IPS-NIHi11 (cell line): ENCODE results near the gene KANSL3.
A peak's percentile ranks its signal among the peaks of the same experiment; 100 is the strongest.
"Not testable (repeated sequence)": the region's sequence is repeated elsewhere in the genome, so short reads cannot be mapped to it uniquely, and the experiment has no call there.

ENCODE experiments used
- DNase-seq: peaks from one replicate; pipeline ENCODE4 v3.0.0; 2012; ENCODE audit warnings: mixed read lengths, low spot score

The KANSL3 gene

DNA sequence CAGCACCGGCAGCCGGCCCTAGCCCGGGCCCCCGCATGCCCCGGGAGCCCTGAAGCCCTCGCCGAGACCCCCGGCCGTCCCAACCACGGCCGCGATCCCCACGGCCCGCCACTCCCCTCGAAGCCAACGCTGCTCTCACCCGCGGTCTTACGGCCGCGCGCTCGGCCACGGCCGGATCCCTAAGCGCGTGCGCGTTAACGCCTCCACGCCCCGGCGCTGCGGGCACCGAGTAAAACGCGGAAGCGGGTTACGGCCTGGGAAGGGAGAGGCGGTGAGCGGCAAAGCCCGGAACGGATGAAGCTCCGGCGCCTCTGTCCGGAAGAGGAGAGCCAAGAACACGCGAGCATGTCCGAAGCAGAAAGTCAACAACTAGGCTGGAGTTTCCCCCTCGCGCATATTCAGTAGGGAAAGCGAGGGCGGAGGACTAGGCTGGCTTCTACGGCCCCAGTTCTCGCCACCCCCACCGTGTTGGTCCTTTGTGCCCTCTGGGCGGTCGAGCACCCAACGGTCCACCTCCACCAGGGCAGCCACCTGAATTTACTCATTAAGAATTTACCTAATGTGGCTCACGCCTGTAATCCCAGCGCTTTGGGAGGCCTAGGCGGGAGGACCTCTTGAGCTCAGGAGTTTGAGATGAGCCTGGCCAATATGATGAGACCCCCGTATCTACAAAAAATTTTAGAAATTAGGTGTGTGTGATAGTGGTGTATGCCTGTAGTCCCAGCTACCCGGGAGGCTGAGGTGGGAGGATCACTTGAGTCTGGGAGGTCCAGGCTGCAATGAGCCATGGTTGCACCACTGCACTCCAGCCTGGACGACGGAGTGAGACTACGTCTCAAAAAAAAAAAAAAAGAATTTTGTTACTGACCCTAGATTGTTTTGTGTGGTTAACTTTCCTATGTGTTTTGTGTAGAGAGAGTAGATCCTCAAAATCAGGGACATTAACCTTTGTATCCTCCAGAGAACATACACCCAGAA, at the start of gene KANSL3:
KANSL3 (minus strand) TSS at position 169 of the 978 bp plus-strand sequence. CDS start 1,177 bp downstream, outside the sequence.
- DNase-seq = peak; percentile 91

DNA sequence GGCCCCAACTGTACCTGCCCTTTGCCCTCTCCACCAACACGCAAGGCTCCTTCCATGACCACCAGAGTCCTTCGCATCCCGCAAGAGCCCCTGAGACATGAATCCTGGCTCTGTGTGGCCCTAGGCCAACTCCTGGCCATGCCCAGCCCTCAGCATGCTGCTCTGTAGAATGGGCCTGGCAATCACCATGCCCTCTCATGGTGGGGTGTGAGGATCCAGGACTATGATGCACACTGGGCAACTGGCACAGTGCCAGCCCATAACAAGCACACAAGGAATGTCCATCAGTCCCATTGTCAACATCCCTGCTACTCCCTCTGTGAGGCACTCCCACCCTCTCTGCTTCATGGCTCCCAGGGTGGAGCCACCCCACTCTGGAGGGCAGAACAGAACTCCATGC, 49.2 kb upstream of the KANSL3 start:
- no peak for DNase-seq

DNA sequence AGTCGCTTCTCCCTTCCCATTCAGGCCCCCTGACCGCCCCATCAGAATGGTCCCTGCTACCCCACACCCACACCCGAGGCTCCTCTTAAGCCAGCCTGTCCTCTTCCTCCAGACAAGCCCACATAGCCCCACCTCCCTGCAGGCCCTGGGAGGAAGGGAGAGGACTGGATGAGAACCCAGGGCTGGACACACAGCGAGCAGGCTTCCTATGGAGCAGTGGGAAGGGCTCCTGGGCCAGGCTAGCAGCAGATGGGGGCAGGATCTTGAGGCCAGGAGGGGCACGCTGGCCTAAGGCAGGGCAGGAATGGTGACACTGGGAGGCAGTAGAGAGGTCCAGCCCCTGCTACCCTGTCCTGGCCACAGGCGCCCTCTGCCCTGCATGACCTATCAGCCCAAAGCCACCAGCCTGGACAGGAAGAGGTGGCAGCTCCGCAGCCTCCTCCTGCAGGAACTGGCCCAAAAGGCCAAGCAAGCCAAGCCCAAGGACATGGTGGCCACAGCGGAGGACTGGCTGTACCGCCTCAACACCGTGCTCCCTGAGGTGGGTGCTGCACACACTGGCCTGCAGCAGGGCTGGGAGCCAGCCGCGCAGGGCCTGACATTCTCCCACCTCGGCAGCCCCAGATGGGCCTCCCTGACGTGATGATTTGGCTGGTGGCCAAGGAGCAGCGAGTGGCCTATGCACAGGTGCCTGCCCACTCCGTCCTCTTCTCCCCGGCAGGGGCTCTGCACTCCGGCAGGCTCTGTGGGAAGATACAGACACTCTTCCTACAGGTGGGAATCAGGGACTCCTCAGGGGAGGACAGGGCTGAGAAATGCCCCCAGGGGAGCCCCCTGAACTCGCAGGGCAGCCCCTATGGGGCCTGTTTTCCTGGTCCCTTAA, 47.7 kb upstream of the KANSL3 start:
- peak; percentile 60 for DNase-seq

DNA sequence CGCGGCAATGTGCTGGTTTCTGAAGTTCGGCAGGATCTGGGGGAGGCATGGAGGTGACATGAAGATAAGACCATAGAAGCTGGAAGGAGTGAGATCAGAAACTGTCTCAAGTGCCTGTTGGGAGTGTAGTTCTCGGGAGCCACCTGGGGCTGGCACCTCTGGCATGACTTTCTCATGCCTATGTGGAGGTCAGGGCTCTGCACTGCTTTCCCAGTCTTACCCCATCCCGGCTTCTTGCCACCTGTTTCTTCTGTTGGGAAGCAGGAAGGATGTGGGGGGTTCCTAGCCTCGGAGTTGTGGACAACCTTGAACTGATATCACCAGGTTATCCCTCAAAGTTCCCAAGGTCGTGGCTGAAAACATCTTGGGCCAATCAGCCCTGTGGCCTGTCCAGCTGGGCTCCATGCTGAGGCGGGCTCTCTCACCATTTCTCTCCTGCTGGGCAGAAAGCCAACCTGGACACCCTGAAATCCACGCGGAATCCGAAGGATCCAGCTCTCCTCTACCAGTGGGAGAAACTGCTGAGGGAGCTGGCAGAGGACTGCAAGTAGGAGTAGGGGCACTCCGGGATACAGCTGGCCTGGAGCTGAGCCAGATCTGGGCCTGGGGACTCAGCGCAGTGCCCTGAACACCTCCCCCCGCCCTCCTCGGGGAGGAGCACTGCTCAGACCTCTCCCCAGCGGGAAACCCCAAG, 46.9 kb upstream of the KANSL3 start:
- no peak for DNase-seq

DNA sequence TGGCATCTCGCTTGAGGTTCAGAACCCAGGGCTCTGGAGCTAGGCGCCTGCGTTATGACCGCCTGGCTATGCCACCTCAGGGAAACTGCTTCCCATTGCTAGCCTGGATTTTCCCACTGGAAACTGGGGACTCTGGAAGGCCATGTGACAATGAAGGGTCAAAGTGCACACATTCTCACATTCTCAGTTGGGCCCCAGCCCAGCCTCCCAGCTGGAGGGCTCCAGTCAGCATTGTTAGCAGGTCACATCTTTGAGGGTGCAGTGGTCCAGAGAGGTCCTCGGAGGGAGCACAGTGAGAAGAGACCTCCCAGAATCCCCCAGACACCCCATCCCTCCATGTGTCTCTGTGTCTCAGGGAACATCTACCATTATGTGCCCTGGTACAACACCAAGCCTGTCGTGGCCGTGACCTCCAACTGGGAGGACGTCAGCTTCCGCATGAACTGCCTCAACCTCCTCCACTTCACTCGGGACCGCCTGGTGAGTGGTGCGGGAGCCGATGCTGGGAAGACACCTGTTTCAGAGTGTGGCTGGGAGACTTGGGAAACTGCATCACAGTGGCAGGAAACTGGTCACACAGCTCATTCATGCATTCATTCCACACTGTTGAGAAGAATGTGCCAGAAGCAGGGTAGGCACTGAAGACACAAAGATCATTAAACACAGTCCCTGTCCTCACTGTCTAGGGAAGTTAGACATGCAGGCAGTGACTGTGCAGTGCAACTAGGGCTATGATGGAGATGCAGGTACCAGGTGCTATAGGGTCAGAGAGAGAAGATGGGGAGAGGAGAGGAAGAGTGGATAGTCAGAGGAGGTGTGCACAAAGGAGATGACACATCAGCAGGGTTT, 46.1 kb upstream of the KANSL3 start:
- DNase-seq = no peak

DNA sequence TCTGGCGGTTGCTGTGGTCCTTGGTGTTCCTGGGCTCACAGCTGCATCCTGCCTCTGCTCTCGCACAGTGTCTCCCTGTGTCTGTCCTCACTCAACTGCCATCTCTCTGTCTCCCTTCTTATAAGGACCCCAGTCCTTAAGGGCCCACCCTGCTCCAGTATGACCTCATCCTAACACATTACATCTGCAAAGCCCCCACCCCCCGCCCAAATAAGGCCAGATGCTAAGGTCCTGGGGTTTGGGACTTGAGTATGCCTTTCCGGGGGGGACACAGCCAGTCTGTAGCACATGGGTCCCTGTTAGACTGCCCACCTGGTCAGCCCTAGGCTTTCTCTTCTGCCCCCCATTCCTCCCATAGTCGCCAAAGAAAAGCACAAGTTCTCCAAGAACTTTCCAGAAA, 45.2 kb upstream of the KANSL3 start:
- DNase-seq = no peak

DNA sequence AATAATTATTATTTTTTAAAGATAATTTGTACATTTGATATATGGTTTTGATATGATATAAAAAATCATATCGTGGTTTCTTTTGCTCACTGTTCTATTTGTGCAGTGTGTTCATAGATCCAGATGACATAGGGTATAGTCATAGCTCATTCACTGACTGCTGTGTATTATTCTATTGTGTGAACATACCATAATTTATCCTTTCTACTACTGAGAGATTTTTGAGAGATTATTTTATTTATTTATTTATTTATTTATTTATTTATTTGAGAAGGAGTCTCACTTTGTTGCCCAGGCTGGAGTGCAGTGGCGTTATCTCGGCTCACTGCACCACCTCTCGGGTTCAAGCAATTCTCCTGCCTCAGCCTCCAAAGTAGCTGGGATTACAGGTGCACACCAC, 43.4 kb upstream of the KANSL3 start:
- DNase-seq = no peak

DNA sequence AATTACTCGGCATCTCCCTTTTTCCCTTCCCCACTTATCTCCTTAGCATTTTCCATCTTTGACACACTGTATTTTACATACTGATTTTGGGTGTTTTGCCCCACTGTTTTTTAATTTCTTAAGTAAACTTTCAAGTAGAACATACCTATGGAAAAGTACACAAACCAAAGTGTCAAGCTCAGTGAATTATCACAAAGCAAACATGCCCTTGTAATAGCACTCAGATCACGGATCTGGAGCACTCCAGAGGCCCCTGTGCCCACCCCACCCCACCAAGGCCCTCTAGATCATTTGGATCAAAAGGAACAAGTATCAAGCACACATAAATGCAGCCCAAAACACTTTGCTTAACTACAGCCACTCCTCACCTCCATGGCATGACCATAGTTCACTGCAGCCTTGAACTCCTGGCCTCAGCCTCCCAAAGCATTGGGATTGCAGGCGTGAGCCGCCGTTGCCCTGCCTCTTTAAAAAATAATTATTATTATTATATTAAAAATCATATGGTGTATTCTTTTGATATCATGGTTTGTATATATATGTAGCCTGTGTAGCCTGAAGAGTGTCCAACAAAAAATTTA, 42.5 kb upstream of the KANSL3 start:
- no peak for DNase-seq

DNA sequence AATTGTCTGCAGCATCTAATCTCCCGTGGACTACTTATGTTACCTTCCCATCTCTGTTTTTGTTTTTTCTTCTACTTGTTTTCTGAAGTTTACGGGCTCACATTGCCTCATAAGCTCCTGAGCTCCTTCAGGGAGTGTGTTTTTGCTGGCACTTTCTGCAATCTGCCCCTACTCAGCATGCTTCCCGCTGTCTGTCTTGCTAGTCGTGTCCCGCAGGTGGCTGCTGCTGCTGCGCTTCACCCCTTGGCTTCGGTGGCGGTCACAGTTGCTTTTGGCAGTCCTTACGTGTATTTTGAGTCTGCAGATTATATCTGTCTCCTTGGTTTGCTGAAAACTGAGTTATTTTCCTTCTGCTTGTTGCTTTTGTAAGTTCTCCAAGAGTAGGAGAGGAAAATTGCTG, 41.7 kb upstream of the KANSL3 start:
- no peak for DNase-seq

DNA sequence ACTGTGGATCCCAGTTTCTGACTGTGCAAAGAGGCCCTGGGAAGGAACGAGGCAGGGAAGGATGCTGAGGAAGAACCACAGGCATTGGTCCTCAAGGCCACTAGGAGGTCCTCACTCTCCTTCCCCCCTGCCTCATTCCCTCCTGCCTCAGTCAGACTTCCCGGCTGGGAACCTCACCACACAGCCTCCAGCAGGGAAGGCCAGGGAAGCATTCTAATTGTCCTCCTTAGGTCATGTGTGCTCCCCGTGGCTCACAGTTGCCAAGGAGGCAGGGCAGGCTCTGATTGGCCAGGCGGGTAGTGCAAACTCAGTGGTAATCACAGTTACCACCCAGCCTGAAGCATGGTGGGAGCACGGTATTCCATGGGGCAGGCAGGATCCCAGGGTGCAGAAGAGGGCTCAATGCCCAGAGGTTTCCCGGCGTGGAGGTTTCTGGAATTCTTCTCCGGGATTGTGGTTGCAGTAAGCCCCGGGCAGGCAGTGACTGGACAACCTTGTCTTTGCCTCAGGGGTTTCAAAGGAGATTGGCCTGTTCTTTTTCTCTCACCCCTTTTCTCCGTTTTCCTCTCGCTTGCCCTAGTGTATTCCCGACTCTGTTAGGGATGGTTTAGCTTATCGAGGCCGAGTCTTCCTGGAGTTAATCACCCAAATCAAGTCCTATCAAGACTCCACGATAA, 31.6 kb upstream of the KANSL3 start:
- no peak for DNase-seq

DNA sequence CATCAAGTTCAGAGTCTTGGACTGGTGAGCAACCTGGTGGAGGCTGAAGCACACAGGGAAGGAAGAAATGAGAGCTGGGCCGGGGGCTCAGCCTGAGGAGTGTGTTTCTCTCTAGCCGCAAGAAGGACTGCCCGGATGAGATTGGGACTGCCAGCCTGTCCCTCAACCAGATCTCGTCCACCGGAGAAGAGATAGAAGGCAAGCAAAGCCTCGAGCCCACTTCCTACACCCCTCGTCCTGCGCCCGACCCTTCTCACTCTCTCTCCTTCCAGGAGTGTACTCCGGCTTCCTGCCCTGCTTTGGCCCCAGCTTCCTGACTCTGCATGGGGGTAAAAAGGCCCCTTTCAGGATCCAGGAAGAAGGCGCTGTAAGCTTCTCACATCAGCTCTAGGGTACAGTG, 30.7 kb upstream of the KANSL3 start:
- DNase-seq = no peak

DNA sequence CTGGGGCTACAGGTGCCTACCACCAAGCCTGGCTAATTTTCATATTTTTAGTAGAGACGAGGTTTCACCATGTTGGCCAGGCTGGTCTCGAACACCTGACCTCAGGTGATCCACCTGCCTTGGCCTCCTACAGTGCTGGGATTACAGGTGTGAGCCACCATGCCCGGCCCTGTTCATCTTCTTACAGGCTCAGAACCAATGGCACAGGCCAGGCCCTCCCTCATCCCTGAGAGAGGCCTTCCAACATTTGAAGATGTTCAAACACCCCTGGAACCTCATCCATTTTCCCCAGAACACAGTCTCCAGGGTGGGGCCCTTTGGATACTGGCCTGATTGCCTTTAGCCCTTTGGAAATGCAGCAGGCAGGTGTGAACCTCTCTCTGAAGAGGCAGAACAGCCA, 27.6 kb upstream of the KANSL3 start:
- DNase-seq = not testable (repeated sequence)

DNA sequence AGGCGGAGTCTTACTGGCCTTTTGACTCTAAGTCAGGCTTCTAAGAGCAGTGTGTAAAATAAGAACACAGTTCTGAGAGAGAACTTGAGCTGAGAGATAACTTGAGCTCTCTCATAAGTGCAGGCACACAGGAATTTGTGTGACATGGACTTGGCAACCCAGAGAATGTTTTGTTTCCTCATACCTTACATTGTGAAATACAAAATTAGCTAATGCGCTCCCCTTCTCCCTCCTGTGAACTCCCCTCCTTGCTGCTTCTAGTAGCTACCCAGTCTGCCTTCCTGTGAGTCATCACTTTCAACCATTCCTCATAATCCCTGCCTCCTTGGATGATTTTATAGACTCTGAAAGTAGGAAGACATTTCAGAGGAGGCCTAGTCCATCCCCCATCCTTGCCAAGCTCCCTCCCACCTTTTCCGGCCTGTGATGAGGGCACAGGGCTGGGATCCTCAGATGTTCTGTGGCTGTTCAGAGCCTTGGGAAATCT, 27.0 kb upstream of the KANSL3 start:
- no peak for DNase-seq

DNA sequence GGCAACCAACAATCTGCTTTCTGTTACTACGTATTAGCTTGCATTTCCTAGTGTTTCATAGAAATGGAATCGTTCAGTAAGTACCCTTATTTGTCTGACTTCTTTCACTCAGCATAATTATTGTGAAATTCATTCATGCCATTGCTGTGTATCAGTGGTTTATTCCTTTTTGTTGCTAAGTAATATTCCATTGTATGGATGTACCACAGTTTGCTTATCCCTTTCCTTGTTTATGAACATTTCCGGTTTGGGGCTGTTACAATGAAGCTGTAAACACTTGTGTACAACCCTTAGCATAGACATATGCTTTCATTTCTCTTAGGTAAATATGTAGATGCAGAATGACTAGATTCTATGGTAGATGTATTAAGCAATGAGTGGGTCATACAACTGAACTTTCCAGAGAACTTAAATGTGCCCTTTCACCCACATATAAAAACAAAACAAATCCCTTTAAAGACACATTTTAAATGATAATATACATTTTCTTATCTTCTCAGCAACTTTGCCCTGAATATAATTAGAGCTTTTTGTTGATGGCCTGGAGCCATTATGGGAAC, 26.3 kb upstream of the KANSL3 start:
- no peak for DNase-seq

DNA sequence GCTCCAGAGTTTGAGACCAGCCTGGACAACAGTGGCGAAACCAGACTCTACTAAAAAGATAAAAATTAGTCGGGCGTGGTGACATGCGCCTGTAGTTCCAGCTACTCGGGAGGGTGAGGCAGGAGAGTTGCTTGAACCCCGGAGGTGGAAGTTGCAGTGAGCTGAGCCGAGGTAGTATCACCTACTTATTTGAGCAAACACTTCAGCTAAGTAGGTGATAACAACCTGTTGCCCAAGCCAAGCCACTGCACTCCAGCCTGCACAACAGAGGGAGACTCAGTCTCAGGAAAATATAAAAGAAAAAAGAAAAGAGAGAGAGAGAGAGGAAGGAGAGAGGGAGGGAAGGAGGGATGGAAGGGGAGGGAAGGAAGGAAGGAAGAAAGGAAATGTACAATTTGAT, 25.7 kb upstream of the KANSL3 start:
- no peak for DNase-seq

DNA sequence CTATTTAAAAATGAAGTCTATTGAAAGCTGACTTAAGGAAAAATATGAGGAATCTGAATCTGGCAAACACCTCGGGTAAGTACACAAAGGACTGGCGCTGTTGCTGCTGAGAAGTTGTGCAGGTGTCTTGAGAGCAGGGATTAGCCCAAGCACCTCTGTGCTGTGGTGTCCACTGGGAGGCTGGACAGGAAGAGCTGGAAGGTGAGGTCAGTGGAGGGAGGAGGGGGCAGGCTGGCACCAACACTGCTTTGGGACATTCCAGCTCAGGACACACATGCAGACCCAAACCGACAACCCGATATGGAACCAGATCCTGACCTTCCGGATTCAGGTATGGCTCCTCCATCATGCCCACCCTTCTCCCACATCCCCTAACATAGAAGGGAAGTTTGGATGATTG, 25.1 kb upstream of the KANSL3 start:
- no peak for DNase-seq

DNA sequence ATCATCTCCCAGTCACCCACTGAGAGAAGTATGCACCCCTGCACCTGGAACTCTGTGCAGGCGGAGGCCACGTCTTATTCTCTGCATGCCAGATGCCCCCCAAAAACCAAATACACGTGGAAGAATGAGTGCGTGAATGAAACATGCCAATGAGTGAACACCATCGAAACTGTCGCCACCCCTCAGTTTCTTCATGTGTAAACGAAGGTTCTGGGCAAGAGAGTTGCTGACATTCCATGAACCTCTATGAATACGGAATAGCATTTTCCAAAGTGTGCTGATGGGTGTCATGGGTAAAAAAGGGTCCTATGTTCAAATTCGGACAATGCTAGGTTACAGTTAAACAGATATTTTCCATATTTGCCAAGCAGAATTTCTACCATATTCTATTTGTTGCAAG, 24.2 kb upstream of the KANSL3 start:
- DNase-seq = no peak

DNA sequence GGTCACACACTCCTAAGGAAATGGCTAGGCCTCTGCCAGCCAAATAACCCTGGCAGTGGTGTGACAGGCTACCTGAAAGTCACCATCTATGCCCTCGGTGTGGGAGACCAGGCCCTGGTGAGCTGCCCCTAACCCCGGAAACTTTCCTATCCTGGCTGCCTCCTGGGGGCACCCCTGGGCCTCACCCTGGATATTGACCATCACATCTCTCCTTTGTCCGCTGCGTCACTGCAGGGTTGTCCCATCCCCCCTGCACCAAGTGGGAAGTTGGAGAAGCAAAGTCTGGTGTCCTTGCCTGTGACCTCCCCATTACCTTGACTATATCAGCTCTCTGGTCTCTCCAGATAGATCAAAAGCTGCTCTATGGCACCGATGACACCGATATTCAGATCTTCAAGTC, 23.2 kb upstream of the KANSL3 start:
- DNase-seq = no peak

DNA sequence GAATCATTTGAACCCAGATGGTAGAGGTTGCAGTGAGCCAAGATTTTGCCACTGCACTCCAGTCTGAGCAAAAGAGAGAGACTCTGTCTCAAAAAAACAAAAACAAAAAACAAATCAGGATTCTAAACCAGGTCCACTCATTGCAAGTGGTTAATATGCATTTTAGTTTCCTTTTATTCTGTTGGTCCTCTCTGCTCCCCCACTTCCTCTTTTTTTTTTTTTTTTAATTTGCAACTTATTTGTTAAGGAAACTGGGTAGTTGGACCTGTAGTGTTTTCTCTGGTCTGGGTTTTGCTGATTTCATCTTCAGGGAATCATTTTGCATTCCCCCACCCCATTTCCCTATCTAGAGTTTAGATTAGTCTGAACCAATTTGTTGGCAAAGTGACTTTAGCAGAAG, 18.4 kb upstream of the KANSL3 start:
- no peak for DNase-seq

DNA sequence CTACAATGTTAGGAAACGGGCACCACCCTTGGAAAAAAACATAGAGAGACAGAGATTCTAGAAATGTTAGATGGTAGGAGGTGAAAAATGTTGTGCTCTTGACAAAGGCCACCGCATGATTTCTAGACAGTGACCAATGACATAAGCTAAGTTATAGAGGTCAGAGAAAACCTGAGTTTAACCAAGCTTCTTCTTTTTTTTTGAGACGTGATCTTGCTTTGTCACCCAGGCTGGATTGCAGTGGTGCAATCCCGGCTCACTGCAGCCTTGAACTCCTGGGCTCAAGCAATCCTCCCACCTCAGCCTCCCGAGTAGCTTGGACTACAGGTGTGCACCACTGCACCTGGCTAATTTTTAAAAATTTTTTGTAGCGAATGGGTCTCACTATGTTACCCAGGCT, 17.4 kb upstream of the KANSL3 start:
- DNase-seq = no peak
